Uterus (tissue), 2 donors: Measurements from ENCODE around the gene TMC3.

ENCODE experiments used
- CTCF ChIP-seq, 4 experiments: fragments of 200-600 bp in 2 of 4; fragments of 450-650 bp in 2 of 4; sonication (generic) in 2 of 4; IDR thresholded peaks; one replicate each; pipeline ENCODE4 v1.5.1; 2016 to 2019; ENCODE audit warnings: antibody characterized with exemption in 4 of 4, mild to moderate bottlenecking in 2 of 4, moderate library complexity in 1 of 4
- POLR2A ChIP-seq, 2 donors: fragments of 450-650 bp; IDR thresholded peaks; one replicate each; pipeline ENCODE4 v1.6.1; 2016; ENCODE audit warnings: antibody characterized with exemption in 2 of 2, mild to moderate bottlenecking in 1 of 2, moderate library complexity in 1 of 2

- no peak for TF ChIP-seq POLR2A (IDR thresholded peaks at IDR 0.05)
- no peak for TF ChIP-seq CTCF (IDR thresholded peaks at IDR 0.05)
These were observed 837 bp downstream of the TMC3 start for GRCh38 chr15:81373176-81373575.
